Naive thymus-derived CD8-positive, alpha-beta T cell (primary cell): ENCODE data around the gene TMEM232. TPM values are rescaled to one million over a fixed set of nuclear protein-coding genes. Genes with fewer than 3 reads are reported as not detected.
A peak's percentile ranks its signal among the peaks of the same experiment; 100 is the strongest.

Experiments
- ATAC-seq, 2 donors: fragments of 150-1000 bp; cut with Tn5 transposase in 1 of 2; sonication (Bioruptor Pico), chemical (Tn5 transposase) in 1 of 2; 1 replicate in 1 of 2; 2 replicates in 1 of 2; pipeline ENCODE4 v1.10.0; 2021; ENCODE audit warnings: mild to moderate bottlenecking in 2 of 2, moderate library complexity in 2 of 2
- POLR2A ChIA-PET: fragments of 350-600 bp; sonication (Branson Sonifier 250); formaldehyde crosslinking; loops from one replicate; lab custom pipeline; 2021; ENCODE audit warnings: antibody characterized with exemption; lab: Charles Lee
- DNase-seq, 10 donors: peaks; one replicate each; pipeline versions ENCODE4 v3.0.0 to v3.0.0-alpha.2; 2020 to 2022
- H3K27ac Mint-ChIP-seq, 10 donors: one replicate each; pipeline ENCODE4 v1.8.0; 2020 to 2022; ENCODE audit warnings: mild to moderate bottlenecking in 10 of 10, mixed read lengths in 10 of 10, moderate library complexity in 4 of 10, inconsistent platforms in 1 of 10
- H3K27me3 Mint-ChIP-seq, 5 donors: one replicate each; pipeline ENCODE4 v1.8.0; 2021 to 2022; ENCODE audit warnings: mixed read lengths in 5 of 5
- H3K36me3 Mint-ChIP-seq, 3 donors: one replicate each; pipeline ENCODE4 v1.8.0; 2020 to 2022; ENCODE audit warnings: mixed read lengths in 3 of 3, mild to moderate bottlenecking in 2 of 3, inconsistent platforms in 1 of 3
- H3K4me1 Mint-ChIP-seq, 4 donors: one replicate each; pipeline ENCODE4 v1.8.0; 2021 to 2022; ENCODE audit warnings: mixed read lengths in 4 of 4
- H3K4me3 Mint-ChIP-seq, 10 donors: one replicate each; pipeline ENCODE4 v1.8.0; 2020 to 2022; ENCODE audit warnings: mild to moderate bottlenecking in 10 of 10, mixed read lengths in 10 of 10, moderate library complexity in 6 of 10, inconsistent platforms in 1 of 10
- H3K9me3 Mint-ChIP-seq, 9 donors: one replicate each; pipeline ENCODE4 v1.8.0; 2020 to 2022; ENCODE audit warnings: mixed read lengths in 9 of 9, mild to moderate bottlenecking in 3 of 9, inconsistent platforms in 1 of 9, moderate library complexity in 1 of 9
- polyA plus RNA-seq, 3 donors: library from polyadenylated mRNA; unstranded; fragments of 300-500 nt; fragmentation: Illumina TruSeq; gene quantifications; one replicate each; pipeline ENCODE4 v1.2.3, GENCODE V29; 2021
- total RNA-seq, 8 experiments: library from RNA in 2 of 8; stranded (reverse) in 2 of 8; gene quantifications; one replicate each; pipeline ENCODE4 v1.2.3 and lab custom pipeline; 2021 to 2026

The TMEM232 gene
- total and polyA plus RNA-seq, 5 experiments from 2014 or later = 0.88 to 2.6 (median 1.4) TPM; not detected in 1

DNA sequence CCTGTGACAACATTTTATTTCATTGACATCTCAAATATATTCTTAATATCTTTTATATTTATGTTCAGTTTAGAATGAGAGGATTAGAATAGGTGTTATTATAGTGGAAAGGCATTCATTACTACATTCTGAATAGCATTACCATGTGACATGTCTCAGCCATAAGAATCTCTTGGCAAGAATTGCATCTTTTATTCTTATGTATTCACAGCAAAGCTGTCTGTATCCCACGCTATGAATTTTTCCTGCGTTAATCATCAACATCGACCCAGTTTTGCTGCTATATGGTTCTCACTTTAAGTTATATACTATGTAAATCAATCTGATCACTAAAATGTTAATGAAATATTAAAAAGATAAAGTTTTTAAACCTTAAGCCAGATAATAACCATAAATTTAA lies 248.6 kb downstream of the TMEM232 start:
- POLR2A ChIA-PET = no interaction called here

DNA sequence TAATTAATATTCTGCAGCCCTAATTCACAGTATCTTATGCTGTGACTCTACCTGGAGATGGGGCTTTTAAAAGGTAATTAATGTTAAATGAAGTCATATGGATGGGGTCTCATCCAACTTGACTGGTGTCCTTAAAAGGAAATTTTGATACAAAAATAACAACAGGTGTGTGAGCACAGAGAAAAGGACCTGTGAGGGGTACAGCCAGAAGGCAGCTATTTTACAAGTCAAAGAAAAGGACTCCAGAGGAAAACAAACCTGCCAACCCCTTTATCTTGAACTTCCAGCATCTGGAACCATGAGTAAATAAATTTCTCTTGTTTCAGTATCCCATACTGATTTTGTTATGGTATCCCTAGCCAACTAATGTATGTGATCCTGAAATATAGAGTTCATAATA lies 250.3 kb downstream of the TMEM232 start:
- H3K9me3 Mint-ChIP-seq = peaks cover 0 to 23% (median 14%) of the 10 kb centered on the region in 9 donors
- no peak for DNase-seq
- POLR2A ChIA-PET = no interaction called here
- H3K4me3 Mint-ChIP-seq = no peak overlapping the region
- ATAC-seq = no peak
- peaks cover 0 to 19% (median 4%) of the 10 kb centered on the region in 3 donors for H3K36me3 Mint-ChIP-seq
- H3K27ac Mint-ChIP-seq = no peak overlapping the region
- H3K27me3 Mint-ChIP-seq = peaks cover 0 to 7% (median 0%) of the 10 kb centered on the region in 5 donors
- no peaks in the 10 kb centered on the region for H3K4me1 Mint-ChIP-seq

More for the DNA sequence above, 248.6 kb downstream of the TMEM232 start:
- Mint-ChIP-seq H3K9me3 (peaks cover under 1 to 23% (median 10%) of the 10 kb centered on the region in 9 donors), H3K27me3 (peaks cover 0 to 3% (median 0%) of the 10 kb centered on the region in 5 donors), H3K4me3 (no peak overlapping the region), H3K4me1 (no peaks in the 10 kb centered on the region), H3K27ac (no peak overlapping the region), H3K36me3 (peaks cover 0 to 12% (median 0%) of the 10 kb centered on the region in 3 donors)
- ATAC-seq (no peak), DNase-seq (no peak)

DNA sequence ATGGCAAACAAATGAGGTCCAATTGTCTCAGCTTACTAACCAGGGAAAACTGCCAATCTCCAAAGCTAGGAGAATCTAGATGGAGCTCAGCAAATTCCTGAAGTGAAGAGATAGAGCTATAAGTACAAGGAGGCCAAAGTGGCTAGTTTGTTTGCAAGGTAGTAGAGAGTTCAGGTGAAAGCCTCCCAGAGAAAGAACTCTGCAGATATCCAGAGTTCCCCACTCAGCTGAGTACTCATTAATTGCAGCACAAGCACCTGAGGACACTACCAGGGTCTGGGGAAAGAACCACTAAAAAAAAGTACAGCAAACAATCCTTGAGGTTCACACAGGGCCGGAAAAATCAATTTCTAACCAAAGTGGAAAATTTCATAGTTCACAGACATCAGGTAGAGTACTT lies 250.9 kb downstream of the TMEM232 start:
- H3K4me3 Mint-ChIP-seq = no peak overlapping the region
- DNase-seq (no peak), ATAC-seq (no peak)
- peaks cover 5 to 30% (median 18%) of the 10 kb centered on the region in 9 donors for H3K9me3 Mint-ChIP-seq
- peaks cover 0 to 25% (median 4%) of the 10 kb centered on the region in 3 donors for H3K36me3 Mint-ChIP-seq
- no peaks in the 10 kb centered on the region for H3K4me1 Mint-ChIP-seq
- peaks cover 0 to 10% (median 0%) of the 10 kb centered on the region in 5 donors for H3K27me3 Mint-ChIP-seq
- no peak overlapping the region for H3K27ac Mint-ChIP-seq
- POLR2A ChIA-PET = no interaction called here

DNA sequence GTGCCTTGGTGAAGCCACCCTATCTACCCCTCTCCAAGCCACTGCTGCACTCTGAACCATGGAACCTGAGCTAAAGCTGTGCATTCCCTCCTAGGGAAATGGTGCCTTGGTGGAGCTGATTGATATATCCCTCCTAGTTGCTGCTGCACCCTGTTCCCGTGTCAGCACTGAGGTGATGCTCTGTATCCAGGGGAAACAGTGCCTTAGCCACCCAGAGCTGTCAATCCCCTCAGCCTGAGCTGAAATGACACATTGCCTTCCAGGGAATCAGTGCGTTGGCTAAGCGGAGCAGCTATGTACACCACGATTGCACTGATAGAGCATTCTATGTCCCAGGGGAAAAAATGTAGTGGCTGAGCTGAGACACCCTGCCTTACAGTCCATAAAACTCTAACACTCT lies 257.0 kb downstream of the TMEM232 start:
- Mint-ChIP-seq H3K27me3 (peaks cover 0 to 10% (median 1%) of the 10 kb centered on the region in 5 donors), H3K36me3 (peaks cover 0 to 26% (median 4%) of the 10 kb centered on the region in 3 donors), H3K9me3 (peaks cover 5 to 49% (median 26%) of the 10 kb centered on the region in 9 donors), H3K4me1 (no peaks in the 10 kb centered on the region), H3K27ac (peak overlapping the region in 1 of 10 donors; percentile 62), H3K4me3 (no peak overlapping the region)
- no peak for ATAC-seq
- POLR2A ChIA-PET = no interaction called here
- DNase-seq = no peak

DNA sequence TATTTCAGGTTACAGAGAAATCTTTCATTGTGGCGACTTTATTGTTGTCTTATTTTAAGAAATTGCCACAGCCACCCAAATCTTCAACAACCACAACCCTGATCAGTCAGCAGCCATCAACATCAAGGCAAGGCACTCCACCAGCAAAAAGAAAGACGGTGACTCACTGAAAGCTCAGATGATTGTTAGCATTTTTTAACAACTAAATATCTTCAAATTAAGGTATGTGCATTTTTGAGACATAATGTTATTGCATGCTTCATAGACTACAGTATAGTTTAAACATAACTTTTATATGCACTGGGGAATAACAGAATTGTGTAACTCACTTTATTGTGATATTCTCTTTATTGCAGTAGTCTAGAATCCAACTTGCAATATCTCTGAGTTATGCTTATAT lies 263.4 kb downstream of the TMEM232 start:
- Mint-ChIP-seq H3K9me3 (no peaks in the 10 kb centered on the region), H3K36me3 (no peaks in the 10 kb centered on the region), H3K27ac (no peak overlapping the region), H3K27me3 (no peaks in the 10 kb centered on the region), H3K4me1 (no peaks in the 10 kb centered on the region), H3K4me3 (no peak overlapping the region)
- DNase-seq (no peak), ATAC-seq (no peak)
- POLR2A ChIA-PET = no interaction called here

DNA sequence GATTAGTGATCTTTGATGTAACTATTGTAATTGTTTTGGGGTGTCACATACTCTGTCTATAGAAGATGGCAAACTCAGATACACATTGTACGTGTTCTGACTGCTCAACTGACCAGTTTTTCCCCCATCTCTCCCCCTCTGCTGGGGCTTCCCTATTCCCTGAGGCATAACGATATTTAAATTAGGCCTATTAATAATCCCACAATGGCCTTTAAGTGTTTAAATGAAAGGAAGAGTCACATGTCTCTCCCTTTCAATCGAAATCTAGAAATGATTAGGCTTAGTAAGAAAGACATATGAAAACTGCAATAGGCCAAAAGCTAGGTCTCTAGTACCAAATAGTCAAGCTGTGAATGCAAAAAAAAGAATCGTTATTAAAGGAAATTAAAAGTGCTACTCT lies 265.6 kb downstream of the TMEM232 start:
- Mint-ChIP-seq H3K4me3 (no peak overlapping the region), H3K9me3 (no peaks in the 10 kb centered on the region), H3K4me1 (no peaks in the 10 kb centered on the region), H3K27me3 (no peaks in the 10 kb centered on the region), H3K27ac (no peak overlapping the region), H3K36me3 (no peaks in the 10 kb centered on the region)
- no peak for ATAC-seq
- DNase-seq = no peak
- POLR2A ChIA-PET = no interaction called here

DNA sequence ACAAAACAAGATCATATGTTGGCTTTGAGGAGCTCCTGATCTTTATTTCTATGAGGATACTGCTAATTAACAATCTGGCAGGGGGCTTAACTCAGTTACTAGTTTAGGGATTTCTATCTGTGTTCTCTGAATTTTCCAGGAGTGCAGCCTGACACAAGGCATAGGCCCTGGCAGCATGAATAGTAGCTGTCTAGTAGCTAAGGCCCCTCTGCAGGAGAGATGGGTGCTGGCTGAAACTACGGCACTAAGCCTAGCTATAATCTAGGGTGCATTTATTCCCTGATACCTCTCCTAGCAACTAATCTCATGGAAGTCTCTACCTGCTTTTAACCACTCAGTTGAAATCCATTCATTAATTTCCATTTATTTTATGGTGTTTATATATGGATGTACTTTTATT lies 268.2 kb downstream of the TMEM232 start:
- Mint-ChIP-seq H3K27ac (no peak overlapping the region), H3K9me3 (peaks cover 0 to 4% (median 0%) of the 10 kb centered on the region in 9 donors), H3K4me1 (no peaks in the 10 kb centered on the region), H3K27me3 (peaks cover 0 to 3% (median 0%) of the 10 kb centered on the region in 5 donors), H3K4me3 (no peak overlapping the region), H3K36me3 (peaks cover 0 to 5% (median 0%) of the 10 kb centered on the region in 3 donors)
- no peak for DNase-seq
- no peak for ATAC-seq
- POLR2A ChIA-PET = no interaction called here

DNA sequence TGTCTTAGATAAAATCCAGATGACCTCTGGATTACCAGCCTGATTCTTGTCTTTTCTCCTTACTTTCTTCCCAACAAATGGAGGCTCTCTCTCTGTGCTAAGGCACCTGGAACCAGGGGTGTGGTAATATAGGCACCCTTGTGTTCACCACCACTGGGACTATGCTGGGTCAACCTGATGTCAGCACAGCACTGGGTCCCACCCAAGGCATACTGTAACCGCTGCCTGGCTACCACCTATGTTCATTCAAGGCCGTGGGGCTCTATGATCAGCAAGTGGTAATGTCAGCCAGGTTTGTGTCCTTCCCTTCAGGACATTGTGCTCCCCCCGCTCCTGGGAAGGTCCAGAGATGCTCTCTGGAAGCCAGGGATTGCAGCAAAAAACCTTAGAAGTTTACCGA lies 283.6 kb downstream of the TMEM232 start:
- H3K9me3 Mint-ChIP-seq = no peaks in the 10 kb centered on the region
- ATAC-seq (no peak), DNase-seq (peak in 1 of 10 donors; percentile 37)

DNA sequence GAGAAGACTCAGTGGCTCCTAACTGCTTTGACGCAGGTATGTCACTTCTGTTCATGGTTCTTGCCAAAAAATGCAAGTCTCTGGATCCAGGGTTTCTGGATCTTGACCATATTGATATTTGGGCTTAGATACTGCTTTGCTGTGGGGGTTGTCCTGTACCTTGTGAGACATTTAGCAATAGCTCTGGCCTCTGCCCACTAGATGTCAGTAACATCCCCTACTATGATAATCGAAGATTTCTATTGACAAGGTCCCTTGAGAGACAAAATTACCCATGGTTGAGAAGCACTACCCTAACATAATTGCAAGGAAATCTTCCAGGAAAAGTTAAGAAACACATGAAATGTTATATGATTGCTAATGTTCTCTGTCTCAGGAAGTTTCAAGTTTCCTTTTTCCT lies 285.4 kb downstream of the TMEM232 start:
- Mint-ChIP-seq H3K27ac (no peak overlapping the region), H3K4me1 (peaks cover 0 to 1% (median 0%) of the 10 kb centered on the region in 4 donors), H3K9me3 (peaks cover 0 to 6% (median 0%) of the 10 kb centered on the region in 9 donors), H3K27me3 (peaks cover 1 to 7% (median 5%) of the 10 kb centered on the region in 5 donors), H3K36me3 (no peaks in the 10 kb centered on the region), H3K4me3 (no peak overlapping the region)
- ATAC-seq (no peak), DNase-seq (no peak)
- POLR2A ChIA-PET = no interaction called here

More for the DNA sequence above, 283.6 kb downstream of the TMEM232 start:
- peaks cover 0 to 10% (median 0%) of the 10 kb centered on the region in 5 donors for H3K27me3 Mint-ChIP-seq
- POLR2A ChIA-PET = no interaction called here
- peaks cover 0 to 1% (median 0%) of the 10 kb centered on the region in 4 donors for H3K4me1 Mint-ChIP-seq
- no peak overlapping the region for H3K4me3 Mint-ChIP-seq
- H3K27ac Mint-ChIP-seq = peak overlapping the region in 1 of 10 donors; percentile 41
- no peaks in the 10 kb centered on the region for H3K36me3 Mint-ChIP-seq

DNA sequence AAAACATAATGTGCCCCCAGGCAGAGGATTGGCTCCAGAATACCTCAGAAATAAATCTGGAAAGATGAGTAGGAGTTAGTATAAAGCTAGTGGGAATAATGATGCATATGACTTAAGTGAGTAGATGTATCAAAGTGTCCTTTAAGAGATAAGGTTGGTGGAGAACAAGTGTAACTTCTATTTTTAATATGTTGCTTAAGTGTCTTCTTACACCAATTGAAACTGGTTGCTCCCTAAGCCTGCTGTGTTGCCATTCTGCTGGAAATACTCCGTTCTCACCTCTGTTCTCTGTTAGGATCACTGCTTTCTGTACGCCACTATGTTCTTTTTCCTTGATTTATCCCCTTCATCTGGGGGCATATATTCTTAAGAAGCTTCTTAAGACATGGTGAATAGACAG lies 286.4 kb downstream of the TMEM232 start:
- Mint-ChIP-seq H3K27me3 (peaks cover 0 to 7% (median 5%) of the 10 kb centered on the region in 5 donors), H3K4me1 (peaks cover 0 to 1% (median 0%) of the 10 kb centered on the region in 4 donors), H3K9me3 (peaks cover 0 to 6% (median 0%) of the 10 kb centered on the region in 9 donors), H3K27ac (no peak overlapping the region), H3K4me3 (no peak overlapping the region), H3K36me3 (no peaks in the 10 kb centered on the region)
- POLR2A ChIA-PET = no interaction called here
- no peak for ATAC-seq
- no peak for DNase-seq

DNA sequence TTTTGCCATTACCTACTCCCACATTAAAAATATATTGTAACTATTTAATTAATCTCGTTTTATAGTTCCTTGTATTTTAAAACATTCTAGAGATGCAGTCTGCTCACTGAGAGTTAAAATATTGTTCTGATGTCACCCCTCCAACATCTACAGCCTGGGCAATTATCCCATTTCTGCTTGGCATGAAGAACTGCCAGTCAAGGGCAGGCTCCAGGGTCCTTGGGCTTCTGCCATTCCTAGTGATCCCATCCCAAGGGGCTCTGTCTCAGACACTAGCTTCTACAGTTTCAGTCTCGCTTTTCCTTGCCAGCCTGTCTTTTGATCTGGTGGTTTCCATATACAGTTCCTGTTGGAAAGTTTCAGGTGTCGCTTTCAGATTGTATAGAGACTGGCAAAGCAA lies 287.2 kb downstream of the TMEM232 start:
- Mint-ChIP-seq H3K9me3 (peaks cover 0 to 6% (median 0%) of the 10 kb centered on the region in 9 donors), H3K4me1 (peaks cover 0 to 1% (median 0%) of the 10 kb centered on the region in 4 donors), H3K4me3 (no peak overlapping the region), H3K27ac (no peak overlapping the region), H3K27me3 (peaks cover 0 to 7% (median 5%) of the 10 kb centered on the region in 5 donors), H3K36me3 (no peaks in the 10 kb centered on the region)
- POLR2A ChIA-PET = no interaction called here
- no peak for DNase-seq
- ATAC-seq = no peak

DNA sequence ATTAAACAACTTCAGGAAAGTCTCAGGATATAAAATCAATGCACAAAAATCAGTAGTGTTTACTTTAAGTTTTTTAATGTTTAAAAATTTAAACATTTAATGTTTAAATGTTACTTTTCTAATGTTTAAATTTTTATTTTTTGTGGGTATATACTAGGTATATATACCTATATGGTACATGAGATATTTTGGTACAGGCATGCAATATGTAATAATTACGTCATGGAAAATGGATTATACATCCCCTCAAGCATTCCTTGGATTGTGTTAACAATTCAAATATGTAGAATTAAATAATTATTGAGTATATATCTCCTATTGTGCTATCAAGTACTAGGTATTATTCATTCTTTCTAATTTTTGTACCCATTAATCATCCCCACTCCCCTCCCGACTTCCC lies 291.3 kb downstream of the TMEM232 start:
- H3K9me3 Mint-ChIP-seq = peaks cover 0 to 17% (median 6%) of the 10 kb centered on the region in 9 donors
- H3K4me3 Mint-ChIP-seq = no peak overlapping the region
- H3K27me3 Mint-ChIP-seq = peaks cover 5 to 8% (median 7%) of the 10 kb centered on the region in 5 donors
- ATAC-seq = no peak
- H3K4me1 Mint-ChIP-seq = no peaks in the 10 kb centered on the region
- H3K36me3 Mint-ChIP-seq = peaks cover 0 to 4% (median 0%) of the 10 kb centered on the region in 3 donors
- POLR2A ChIA-PET = no interaction called here
- no peak for DNase-seq
- no peak overlapping the region for H3K27ac Mint-ChIP-seq

DNA sequence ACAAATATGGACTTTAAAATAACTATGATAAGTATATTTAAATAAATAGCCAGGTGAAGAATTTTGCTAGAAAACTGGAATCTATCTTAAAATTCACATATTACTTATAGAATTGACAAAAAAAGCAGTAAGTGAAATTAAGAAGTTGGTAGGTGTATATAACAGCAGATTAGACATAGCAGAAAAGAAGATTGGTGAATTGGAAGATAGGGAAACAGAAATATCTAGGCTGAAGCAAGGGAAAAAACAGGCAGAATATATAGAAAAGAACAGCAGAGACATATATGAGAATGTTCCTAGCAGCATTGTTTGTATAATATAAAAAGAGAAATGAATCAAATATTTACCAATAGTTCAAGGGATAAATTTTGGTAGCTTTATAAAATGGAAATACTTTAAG lies 294.9 kb downstream of the TMEM232 start:
- POLR2A ChIA-PET = no interaction called here
- Mint-ChIP-seq H3K9me3 (peaks cover 0 to 17% (median 4%) of the 10 kb centered on the region in 9 donors), H3K27me3 (peaks cover 2 to 9% (median 7%) of the 10 kb centered on the region in 5 donors), H3K4me3 (no peak overlapping the region), H3K27ac (no peak overlapping the region), H3K4me1 (no peaks in the 10 kb centered on the region), H3K36me3 (peaks cover 0 to 4% (median 0%) of the 10 kb centered on the region in 3 donors)
- ATAC-seq (no peak), DNase-seq (no peak)

DNA sequence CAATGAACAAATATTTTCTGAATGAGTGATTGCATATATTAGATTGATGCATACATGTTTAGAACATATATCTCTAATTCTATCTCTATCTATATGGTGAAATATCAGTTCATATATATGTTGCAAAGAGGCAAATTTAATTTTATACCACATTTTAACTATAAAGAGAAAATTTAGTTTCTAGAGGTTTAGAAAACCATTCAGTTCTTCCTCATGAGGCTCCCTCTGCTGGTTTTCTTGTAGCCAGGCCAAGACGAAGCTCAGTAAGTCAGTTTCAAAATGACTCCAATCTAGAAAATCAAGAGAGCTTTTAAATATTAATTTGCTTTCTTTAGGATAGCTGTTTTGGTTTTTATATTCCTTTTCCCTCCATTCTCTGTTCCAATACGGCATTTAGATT lies 312.1 kb downstream of the TMEM232 start:
- Mint-ChIP-seq H3K36me3 (no peaks in the 10 kb centered on the region), H3K27ac (no peak overlapping the region), H3K4me1 (peaks cover 0 to 3% (median 0%) of the 10 kb centered on the region in 4 donors), H3K9me3 (no peaks in the 10 kb centered on the region), H3K27me3 (no peaks in the 10 kb centered on the region), H3K4me3 (no peak overlapping the region)
- POLR2A ChIA-PET = no interaction called here
- ATAC-seq (no peak), DNase-seq (peak in 2 of 10 donors; percentile 1 to 9)
